ENCODE results near the gene DNAH1. TPM values are rescaled to one million over a fixed set of nuclear protein-coding genes. Genes with fewer than 3 reads are reported as not detected.

DNAH1 gene
- total RNA-seq, 1 donor from 2014 or later: 8.9 TPM

- TF ChIP-seq CTCF (IDR thresholded peaks at IDR 0.05; ENCODE audit: partially characterized antibody, unreplicated experiment): no peak
- no peak for DNase-seq
- Mint-ChIP-seq H3K4me3 (ENCODE audit: unreplicated experiment) (no peak overlapping the region), H3K4me1 (ENCODE audit: low read depth, unreplicated experiment) (no peaks in the 10 kb centered on the region), H3K27ac (ENCODE audit: unreplicated experiment) (no peak overlapping the region), H3K27me3 (ENCODE audit: unreplicated experiment) (peaks cover 14% of the 10 kb centered on the region), H3K9me3 (ENCODE audit: unreplicated experiment) (peaks cover 6% of the 10 kb centered on the region), H3K36me3 (ENCODE audit: unreplicated experiment) (no peaks in the 10 kb centered on the region)
These were observed 29.5 kb downstream of the DNAH1 start for GRCh38 chr3:52345521-52346109.

- peaks cover 4% of the 10 kb centered on the region for H3K9me3 Mint-ChIP-seq (ENCODE audit: unreplicated experiment)
- no peaks in the 10 kb centered on the region for H3K36me3 Mint-ChIP-seq (ENCODE audit: unreplicated experiment)
- H3K27me3 Mint-ChIP-seq (ENCODE audit: unreplicated experiment): peaks cover 14% of the 10 kb centered on the region
- H3K4me3 Mint-ChIP-seq (ENCODE audit: unreplicated experiment): no peak overlapping the region
- no peak for DNase-seq
- no peak overlapping the region for H3K27ac Mint-ChIP-seq (ENCODE audit: unreplicated experiment)
- H3K4me1 Mint-ChIP-seq (ENCODE audit: low read depth, unreplicated experiment): no peaks in the 10 kb centered on the region
- no peak for TF ChIP-seq CTCF (IDR thresholded peaks at IDR 0.05; ENCODE audit: partially characterized antibody, unreplicated experiment)
These were observed 30.8 kb downstream of the DNAH1 start for GRCh38 chr3:52346623-52347530.

- peaks cover 10% of the 10 kb centered on the region for H3K27me3 Mint-ChIP-seq (ENCODE audit: unreplicated experiment)
- TF ChIP-seq CTCF (IDR thresholded peaks at IDR 0.05; ENCODE audit: partially characterized antibody, unreplicated experiment): no peak
- H3K4me3 Mint-ChIP-seq (ENCODE audit: unreplicated experiment): no peak overlapping the region
- no peak overlapping the region for H3K27ac Mint-ChIP-seq (ENCODE audit: unreplicated experiment)
- H3K9me3 Mint-ChIP-seq (ENCODE audit: unreplicated experiment): peaks cover 4% of the 10 kb centered on the region
- no peaks in the 10 kb centered on the region for H3K36me3 Mint-ChIP-seq (ENCODE audit: unreplicated experiment)
- no peak for DNase-seq
- no peaks in the 10 kb centered on the region for H3K4me1 Mint-ChIP-seq (ENCODE audit: low read depth, unreplicated experiment)
These were observed 31.9 kb downstream of the DNAH1 start for GRCh38 chr3:52347716-52348635.

GRCh38 chr3:52349131-52349530 is 33.0 kb downstream of the DNAH1 start:
- H3K27me3 Mint-ChIP-seq (ENCODE audit: unreplicated experiment): peaks cover 8% of the 10 kb centered on the region
- H3K9me3 Mint-ChIP-seq (ENCODE audit: unreplicated experiment): peaks cover 4% of the 10 kb centered on the region
- no peak for DNase-seq
- H3K4me3 Mint-ChIP-seq (ENCODE audit: unreplicated experiment): no peak overlapping the region
- no peak for TF ChIP-seq CTCF (IDR thresholded peaks at IDR 0.05; ENCODE audit: partially characterized antibody, unreplicated experiment)
- no peaks in the 10 kb centered on the region for H3K36me3 Mint-ChIP-seq (ENCODE audit: unreplicated experiment)
- H3K4me1 Mint-ChIP-seq (ENCODE audit: low read depth, unreplicated experiment): no peaks in the 10 kb centered on the region
- no peak overlapping the region for H3K27ac Mint-ChIP-seq (ENCODE audit: unreplicated experiment)

Data from glutamatergic neuron (in vitro differentiated cells).